GM21515 (cell line): ENCODE measurements around the gene S100Z.
"Not testable (repeated sequence)": the region's sequence is repeated elsewhere in the genome, so short reads cannot be mapped to it uniquely, and the experiment has no call there.

Experiments
- ATAC-seq: cut with Tn5 transposase; IDR thresholded peaks from one replicate; pipeline ENCODE4 v1.9.1; 2021; ENCODE audit not compliant: unreplicated experiment

Gene S100Z

GRCh38 chr5:76822105-76822731, 27.6 kb upstream of the S100Z start:
- not testable (repeated sequence) for ATAC-seq

- not testable (repeated sequence) for ATAC-seq
These were observed 23.4 kb upstream of the S100Z start for GRCh38 chr5:76826416-76826815.

GRCh38 chr5:76831110-76831452, 18.7 kb upstream of the S100Z start:
- no peak for ATAC-seq

- ATAC-seq, result no peak
These were observed 13.6 kb upstream of the S100Z start for GRCh38 chr5:76836181-76836580.

- no peak for ATAC-seq
These were observed 13.2 kb upstream of the S100Z start for GRCh38 chr5:76836585-76836984.

GRCh38 chr5:76838481-76839261, 11.1 kb upstream of the S100Z start:
- ATAC-seq, result no peak

GRCh38 chr5:76841361-76841760, 8.5 kb upstream of the S100Z start:
- ATAC-seq, result no peak

GRCh38 chr5:76845890-76846289, 3.9 kb upstream of the S100Z start:
- ATAC-seq, result no peak

- no peak for ATAC-seq
These were observed 830 bp downstream of the S100Z start for GRCh38 chr5:76850543-76851145.

GRCh38 chr5:76851728-76852369, 2.0 kb downstream of the S100Z start:
- no peak for ATAC-seq

GRCh38 chr5:76852772-76853171, 3.0 kb downstream of the S100Z start:
- no peak for ATAC-seq

- ATAC-seq, result not testable (repeated sequence)
These were observed 3.9 kb downstream of the S100Z start for GRCh38 chr5:76853741-76854140.

- ATAC-seq, result no peak
These were observed 4.8 kb downstream of the S100Z start for GRCh38 chr5:76854644-76855043.

GRCh38 chr5:76855501-76855900, 5.7 kb downstream of the S100Z start:
- ATAC-seq, result not testable (repeated sequence)

- no peak for ATAC-seq
These were observed 6.1 kb downstream of the S100Z start for GRCh38 chr5:76855961-76856360.

- ATAC-seq, result not testable (repeated sequence)
These were observed 7.0 kb downstream of the S100Z start for GRCh38 chr5:76856800-76857199.

GRCh38 chr5:76859591-76860247, 9.9 kb downstream of the S100Z start:
- ATAC-seq, result no peak

GRCh38 chr5:76861612-76862011, 11.8 kb downstream of the S100Z start:
- ATAC-seq, result no peak

- ATAC-seq, result no peak
These were observed 13.2 kb downstream of the S100Z start for GRCh38 chr5:76863001-76863400.

- no peak for ATAC-seq
These were observed 16.7 kb downstream of the S100Z start for GRCh38 chr5:76866503-76866902.

- ATAC-seq, result no peak
These were observed 17.2 kb downstream of the S100Z start for GRCh38 chr5:76867038-76867437.
